Lower leg skin (tissue), 4 donors: ENCODE results near the gene PCSK5. TPM values are rescaled to one million over a fixed set of nuclear protein-coding genes. Genes with fewer than 3 reads are reported as not detected.

ENCODE experiments used
- DNase-seq, 2 donors: peaks; one replicate each; pipeline ENCODE4 v3.0.0-alpha.2; 2019; ENCODE audit warnings: low spot score in 2 of 2
- H3K4me3 ChIP-seq: fragments of 200-600 bp; sonication (generic); 2 replicates; pipeline ENCODE4 v1.5.1; 2017; ENCODE audit warnings: mild to moderate bottlenecking, low read depth; ENCODE audit not compliant: poor library complexity, severe bottlenecking
- CTCF ChIP-seq, 3 donors: fragments of 450-650 bp; IDR thresholded peaks; one replicate each; pipeline ENCODE4 v1.5.1; 2016; ENCODE audit warnings: antibody characterized with exemption in 3 of 3, mild to moderate bottlenecking in 3 of 3, moderate library complexity in 2 of 3
- POLR2A ChIP-seq, 2 donors: fragments of 450-650 bp; IDR thresholded peaks; one replicate each; pipeline ENCODE4 v1.6.1; 2016 to 2017; ENCODE audit warnings: antibody characterized with exemption in 2 of 2, mild to moderate bottlenecking in 1 of 2, moderate library complexity in 1 of 2
- WGBS, 2 donors: methylation state at CpG; one replicate each; pipeline ENCODE4 v1.1.5; 2018; 5-methylcytosine and 5-hydroxymethylcytosine counted together
- intact Hi-C: fragments of 100-400 bp; cut with DNase I; formaldehyde crosslinking; loops from one replicate; pipeline ENCODE4 v1.15.0; 2023; ENCODE audit warnings: low total_unique reads
- total RNA-seq, 4 donors: library from RNA; depleted of rRNA; stranded (reverse); fragments of >200 nt; gene quantifications; one replicate each; pipeline ENCODE4 v1.1.0, GENCODE V29; 2016

Gene PCSK5
- total RNA-seq, 4 donors from 2014 or later = 6.4 to 10.8 (median 9.7) TPM

GRCh38 chr9:76203373-76203772, 312.9 kb downstream of the PCSK5 start:
- no peak overlapping the region for H3K4me3 ChIP-seq
- intact Hi-C loops = no loop called here
- TF ChIP-seq POLR2A (IDR thresholded peaks at IDR 0.05) (no peak), CTCF (IDR thresholded peaks at IDR 0.05) (no peak)
- DNase-seq = no peak
- 43 to 55% methylated on average over 3 of the region's 3 CpGs for WGBS, 2 donors

- no peak for TF ChIP-seq CTCF (IDR thresholded peaks at IDR 0.05)
- no peak for TF ChIP-seq POLR2A (IDR thresholded peaks at IDR 0.05)
- intact Hi-C loops = no loop called here
- DNase-seq = no peak
- WGBS, 2 donors = 50 to 81% methylated on average over 1 of the region's 1 CpG
- no peak overlapping the region for H3K4me3 ChIP-seq
These were observed 316.3 kb downstream of the PCSK5 start for GRCh38 chr9:76206821-76207220.

- TF ChIP-seq CTCF (IDR thresholded peaks at IDR 0.05) = no peak
- no peak for TF ChIP-seq POLR2A (IDR thresholded peaks at IDR 0.05)
- WGBS, 2 donors = 83 to 85% methylated on average over 3 of the region's 3 CpGs
These were observed 323.3 kb downstream of the PCSK5 start for GRCh38 chr9:76213751-76214150.

GRCh38 chr9:76215066-76215465, 324.6 kb downstream of the PCSK5 start:
- peak in 1 of 2 donors; percentile 30 for DNase-seq

More at GRCh38 chr9:76213751-76214150, 323.3 kb downstream of the PCSK5 start:
- H3K4me3 ChIP-seq = no peak overlapping the region
- intact Hi-C loops = no loop called here
- DNase-seq = no peak

GRCh38 chr9:76216161-76216649, 325.7 kb downstream of the PCSK5 start:
- TF ChIP-seq CTCF (IDR thresholded peaks at IDR 0.05) = no peak
- TF ChIP-seq POLR2A (IDR thresholded peaks at IDR 0.05) = no peak
- no peak overlapping the region for H3K4me3 ChIP-seq
- WGBS, 2 donors = 68 to 83% methylated on average over 2 of the region's 2 CpGs
- DNase-seq = no peak
- intact Hi-C loops = no loop called here

More at GRCh38 chr9:76215066-76215465, 324.6 kb downstream of the PCSK5 start:
- WGBS, 2 donors = 21 to 35% methylated on average over 1 of the region's 1 CpG
- intact Hi-C loops = no loop called here
- no peak for TF ChIP-seq POLR2A (IDR thresholded peaks at IDR 0.05)
- TF ChIP-seq CTCF (IDR thresholded peaks at IDR 0.05) = no peak
- H3K4me3 ChIP-seq = no peak overlapping the region
